K562 (cell line): ENCODE data around the gene STON1. TPM values are rescaled to one million over a fixed set of nuclear protein-coding genes. Genes with fewer than 3 reads are reported as not detected.

Experiments
- CBFA2T2 ChIP-seq: fragments of 450-650 bp; conservative IDR thresholded peaks from 2 replicates; pipeline ENCODE4 v1.6.1; 2017; ENCODE audit warnings: mild to moderate bottlenecking
- FOXA1 ChIP-seq: fragments of 450-650 bp; IDR thresholded peaks from 2 replicates; pipeline ENCODE4 v1.6.1; 2016; ENCODE audit warnings: mild to moderate bottlenecking, borderline replicate concordance
- KLF16 ChIP-seq: IDR thresholded peaks from 2 replicates; pipeline ENCODE4 v1.6.1; 2016; ENCODE audit warnings: antibody characterized with exemption
- MBD2 ChIP-seq: sonication (generic); IDR thresholded peaks from 2 replicates; pipeline ENCODE4 v1.6.1; 2016; ENCODE audit warnings: low read depth, borderline replicate concordance
- MED1 ChIP-seq: sonication (generic); formaldehyde crosslinking; IDR thresholded peaks from 2 replicates; pipeline ENCODE4 v1.8.1; 2023; ENCODE audit warnings: missing genetic modification reagents, borderline replicate concordance
- MEF2D ChIP-seq: conservative IDR thresholded peaks from 2 replicates; pipeline ENCODE4 v1.6.1; 2016; ENCODE audit warnings: low read depth, missing genetic modification characterization, missing compliant biosample characterization
- MITF ChIP-seq: IDR thresholded peaks from 2 replicates; pipeline ENCODE4 v1.6.1; 2014; ENCODE audit warnings: antibody characterized with exemption
- MTF1 ChIP-seq: fragments of 250-450 bp; sonication (Bioruptor Pico); IDR thresholded peaks from 2 replicates; pipeline ENCODE4 v1.9.0; 2021; ENCODE audit warnings: moderate library complexity, mild to moderate bottlenecking, inconsistent platforms, borderline replicate concordance
- NKRF ChIP-seq: fragments of 450-650 bp; IDR thresholded peaks from 2 replicates; pipeline ENCODE4 v1.6.1; 2016; ENCODE audit warnings: borderline replicate concordance
- POLR2AphosphoS5 ChIP-seq: IDR thresholded peaks from 2 replicates; pipeline ENCODE4 v1.6.1; 2011; ENCODE audit warnings: mild to moderate bottlenecking, low read depth, low read length, moderate library complexity; ENCODE audit not compliant: control insufficient read depth, insufficient read depth
- SFPQ ChIP-seq: fragments of 200-400 bp; formaldehyde crosslinking; IDR thresholded peaks from 2 replicates; pipeline ENCODE4 v1.6.1; 2017; ENCODE audit warnings: mild to moderate bottlenecking, low read depth, low read length, moderate library complexity
- SMAD2 ChIP-seq: fragments of 150-350 bp; IDR thresholded peaks from 2 replicates; pipeline ENCODE4 v1.6.1; 2014; ENCODE audit warnings: low read depth, mild to moderate bottlenecking, low read length
- SNIP1 ChIP-seq: fragments of 450-650 bp; IDR thresholded peaks from 2 replicates; pipeline ENCODE4 v1.7.1; 2017; ENCODE audit warnings: low read depth, mild to moderate bottlenecking
- ZBTB5 ChIP-seq: fragments of 450-650 bp; IDR thresholded peaks from 2 replicates; pipeline ENCODE4 v1.6.1; 2017; ENCODE audit warnings: antibody characterized with exemption
- ZBTB7A ChIP-seq: IDR thresholded peaks from 2 replicates; pipeline ENCODE4 v1.6.1; 2011; ENCODE audit warnings: low read depth, mild to moderate bottlenecking, low read length, moderate library complexity, borderline replicate concordance; ENCODE audit not compliant: control insufficient read depth
- ZFP91 ChIP-seq: sonication (generic); formaldehyde crosslinking; IDR thresholded peaks from 2 replicates; pipeline ENCODE4 v1.8.0; 2022; ENCODE audit warnings: mild to moderate bottlenecking, missing genetic modification reagents
- ZNF165 ChIP-seq: fragments of 250-450 bp; sonication (Bioruptor Pico); IDR thresholded peaks from 2 replicates; pipeline ENCODE4 v1.4.0; 2020; ENCODE audit warnings: borderline replicate concordance
- ZNF174 ChIP-seq: fragments of 250-450 bp; sonication (Bioruptor Pico); IDR thresholded peaks from 2 replicates; pipeline ENCODE4 v1.4.0; 2020; ENCODE audit warnings: mild to moderate bottlenecking
- ZNF217 ChIP-seq: sonication (generic); formaldehyde crosslinking; IDR thresholded peaks from 2 replicates; pipeline ENCODE4 v1.8.0; 2022; ENCODE audit warnings: mild to moderate bottlenecking, missing genetic modification reagents
- ZNF717 ChIP-seq: fragments of 250-450 bp; sonication (Bioruptor Pico); IDR thresholded peaks from 2 replicates; pipeline ENCODE4 v1.5.0; 2021
- ZNF77 ChIP-seq: fragments of 250-450 bp; sonication (Bioruptor Pico); IDR thresholded peaks from 2 replicates; pipeline ENCODE4 v1.5.0; 2020
- ZNF785 ChIP-seq: fragments of 250-450 bp; sonication (Bioruptor Pico); IDR thresholded peaks from 2 replicates; pipeline ENCODE4 v1.4.0; 2020; ENCODE audit warnings: mild to moderate bottlenecking
- polyA plus RNA-seq, 8 experiments: library from polyadenylated mRNA; depleted of rRNA in 4 of 8; stranded (reverse) in 5 of 8; unstranded in 3 of 8; fragments of >200 nt; fragmentation: Nextera tagmentation in 2 of 8; fragmentation: Illumina TruSeq in 1 of 8; extraction: Ambion mirVana in 2 of 8; extraction: Trizol in 1 of 8; gene quantifications; 2 replicates each; pipeline versions ENCODE4 v1.2.1 to v1.2.3, GENCODE V29; 2011 to 2014; ENCODE audit warnings: inconsistent platforms in 1 of 8, missing spikeins in 1 of 8
- total RNA-seq, 7 experiments: library from RNA; depleted of rRNA in 6 of 7; stranded (reverse); fragments of >200 nt in 6 of 7; fragmentation: Illumina TruSeq in 2 of 7; extraction: Trizol in 2 of 7; gene quantifications; 2 replicates each; pipeline versions ENCODE4 v1.2.1 to v1.2.3, GENCODE V29; 2011 to 2021; ENCODE audit warnings: low replicate concordance in 1 of 7

Gene STON1
- total and polyA plus RNA-seq, 9 of the 15 experiments (the other 6 are each of a cell fraction or from before 2014, with no cell fraction given), result 0.07 to 1.2 (median 0.55) TPM

GRCh38 chr2:48633143-48633542, 103.2 kb downstream of the STON1 start (continued):
- no peak for TF ChIP-seq MTF1 (CRISPR knock-in tag)
- no peak for TF ChIP-seq SFPQ
- TF ChIP-seq CBFA2T2, result peak; percentile 84
- TF ChIP-seq KLF16, result peak; percentile 73
- no peak for TF ChIP-seq MED1 (CRISPR knock-in tag)
- no peak for TF ChIP-seq ZNF717
- TF ChIP-seq ZNF165 (CRISPR knock-in tag), result no peak
- no peak for TF ChIP-seq MBD2
- TF ChIP-seq SNIP1, result no peak
- peak; percentile 35; the same call in 1 of the 2 replicates for TF ChIP-seq POLR2AphosphoS5
- no peak for TF ChIP-seq MEF2D (tag)
- TF ChIP-seq ZFP91, result no peak
- TF ChIP-seq MITF, result no peak
- TF ChIP-seq ZNF785 (CRISPR knock-in tag), result no peak
- no peak for TF ChIP-seq ZNF174 (CRISPR knock-in tag)
- no peak for TF ChIP-seq SMAD2
- TF ChIP-seq ZBTB7A, result no peak
- TF ChIP-seq ZNF217 (CRISPR knock-in tag), result no peak
- TF ChIP-seq FOXA1, result no peak
- TF ChIP-seq ZBTB5, result no peak
- no peak for TF ChIP-seq ZNF77 (CRISPR knock-in tag)
- no peak for TF ChIP-seq NKRF
